WTC11 (cell line): ENCODE data around the gene CDX1. TPM values are rescaled to one million over a fixed set of nuclear protein-coding genes. Genes with fewer than 3 reads are reported as not detected.

Experiments used
- ATAC-seq: fragments of 200-7000 bp; cut with Tn5 transposase; 2 replicates; pipeline ENCODE4 v1.10.0; 2021; ENCODE audit warnings: mild to moderate bottlenecking, moderate library complexity
- CTCF ChIA-PET: fragments of 300-600 bp; sonication (Branson Sonifier 250); formaldehyde crosslinking; loops from one replicate; lab custom pipeline; 2021; ENCODE audit warnings: antibody characterized with exemption; lab: Charles Lee
- POLR2A ChIA-PET: fragments of 350-600 bp; sonication (Branson Sonifier 250); formaldehyde crosslinking; loops from one replicate; lab custom pipeline; 2021; ENCODE audit warnings: antibody characterized with exemption; lab: Charles Lee
- DNase-seq: peaks from one replicate; pipeline ENCODE4 v3.0.0; 2021; ENCODE audit warnings: low spot score
- H3K27ac Mint-ChIP-seq: 2 replicates; pipeline ENCODE4 v1.8.0; 2021; ENCODE audit warnings: mixed read lengths
- H3K27me3 Mint-ChIP-seq: 2 replicates; pipeline ENCODE4 v1.8.0; 2021; ENCODE audit warnings: low read depth, mild to moderate bottlenecking, moderate library complexity, mixed read lengths
- H3K36me3 Mint-ChIP-seq: 2 replicates; pipeline ENCODE4 v1.8.0; 2021; ENCODE audit warnings: mixed read lengths
- H3K4me1 Mint-ChIP-seq: 2 replicates; pipeline ENCODE4 v1.8.0; 2022; ENCODE audit warnings: mixed read lengths
- H3K4me3 Mint-ChIP-seq: 2 replicates; pipeline ENCODE4 v1.8.0; 2021; ENCODE audit warnings: mild to moderate bottlenecking, moderate library complexity, mixed read lengths
- H3K9me3 Mint-ChIP-seq: 2 replicates; pipeline ENCODE4 v1.8.0; 2021; ENCODE audit warnings: mixed read lengths
- CBFB ChIP-seq: sonication (generic); formaldehyde crosslinking; IDR thresholded peaks from 2 replicates; pipeline ENCODE4 v1.8.1; 2022; ENCODE audit warnings: mild to moderate bottlenecking, low read depth, missing genetic modification reagents
- ETV6 ChIP-seq: sonication (generic); formaldehyde crosslinking; IDR thresholded peaks from 2 replicates; pipeline ENCODE4 v1.8.1; 2022; ENCODE audit warnings: mild to moderate bottlenecking, missing genetic modification reagents
- GABPB1 ChIP-seq: sonication (generic); formaldehyde crosslinking; IDR thresholded peaks from 2 replicates; pipeline ENCODE4 v1.8.1; 2023; ENCODE audit warnings: mild to moderate bottlenecking, missing genetic modification reagents
- MYBL2 ChIP-seq: sonication (generic); formaldehyde crosslinking; IDR thresholded peaks from 2 replicates; pipeline ENCODE4 v1.8.1; 2023; ENCODE audit warnings: mild to moderate bottlenecking, moderate library complexity, missing genetic modification reagents
- PRRX2 ChIP-seq: fragments of 250-450 bp; sonication (Bioruptor Pico); IDR thresholded peaks from 2 replicates; pipeline ENCODE4 v1.8.0; 2021; ENCODE audit warnings: mild to moderate bottlenecking
- SMAD4 ChIP-seq: sonication (generic); formaldehyde crosslinking; IDR thresholded peaks from 2 replicates; pipeline ENCODE4 v1.8.0; 2022; ENCODE audit warnings: mild to moderate bottlenecking, missing genetic modification reagents
- ZBTB21 ChIP-seq: sonication (generic); formaldehyde crosslinking; IDR thresholded peaks from 2 replicates; pipeline ENCODE4 v1.8.1; 2023; ENCODE audit warnings: mild to moderate bottlenecking, missing genetic modification reagents, borderline replicate concordance
- ZNF396 ChIP-seq: fragments of 250-450 bp; sonication (Bioruptor Pico); IDR thresholded peaks from 2 replicates; pipeline ENCODE4 v1.8.0; 2021; ENCODE audit warnings: mild to moderate bottlenecking, moderate library complexity, borderline replicate concordance
- total RNA-seq: library from RNA; stranded (reverse); gene quantifications from 3 replicates; pipeline ENCODE4 v1.2.3, GENCODE V29; 2021
- TF ChIP-seq, protein P1 (sequence below): sonication (generic); formaldehyde crosslinking; IDR thresholded peaks from 2 replicates; pipeline ENCODE4 v1.8.0; 2022; ENCODE audit warnings: mild to moderate bottlenecking, missing genetic modification reagents
- TF ChIP-seq, protein P2 (sequence below): sonication (generic); formaldehyde crosslinking; IDR thresholded peaks from 2 replicates; pipeline ENCODE4 v1.8.1; 2022; ENCODE audit warnings: missing genetic modification reagents, borderline replicate concordance
- TF ChIP-seq, protein P3 (sequence below): sonication (generic); formaldehyde crosslinking; IDR thresholded peaks from 2 replicates; pipeline ENCODE4 v1.8.1; 2023; ENCODE audit warnings: mild to moderate bottlenecking, missing genetic modification reagents, borderline replicate concordance
- TF ChIP-seq, protein P4 (sequence below): fragments of 250-450 bp; sonication (Bioruptor Pico); IDR thresholded peaks from 2 replicates; pipeline ENCODE4 v1.9.0; 2021; ENCODE audit warnings: mild to moderate bottlenecking
- TF ChIP-seq, protein P5 (sequence below): sonication (generic); formaldehyde crosslinking; conservative IDR thresholded peaks from 2 replicates; pipeline ENCODE4 v1.8.1; 2022; ENCODE audit warnings: mild to moderate bottlenecking, missing genetic modification reagents
- TF ChIP-seq, protein P6 (sequence below): sonication (generic); formaldehyde crosslinking; IDR thresholded peaks from 2 replicates; pipeline ENCODE4 v1.8.1; 2023; ENCODE audit warnings: mild to moderate bottlenecking, moderate library complexity, missing genetic modification reagents
- TF ChIP-seq, protein P7 (sequence below): sonication (generic); formaldehyde crosslinking; IDR thresholded peaks from 2 replicates; pipeline ENCODE4 v1.8.0; 2022; ENCODE audit warnings: mild to moderate bottlenecking, missing genetic modification reagents
- TF ChIP-seq, protein P8 (sequence below): fragments of 250-450 bp; sonication (Bioruptor Pico); IDR thresholded peaks from 2 replicates; pipeline ENCODE4 v1.9.0; 2021; ENCODE audit warnings: mild to moderate bottlenecking, borderline replicate concordance

Gene CDX1
- total RNA-seq, 1 experiment from 2014 or later = 0.13 TPM

DNA sequence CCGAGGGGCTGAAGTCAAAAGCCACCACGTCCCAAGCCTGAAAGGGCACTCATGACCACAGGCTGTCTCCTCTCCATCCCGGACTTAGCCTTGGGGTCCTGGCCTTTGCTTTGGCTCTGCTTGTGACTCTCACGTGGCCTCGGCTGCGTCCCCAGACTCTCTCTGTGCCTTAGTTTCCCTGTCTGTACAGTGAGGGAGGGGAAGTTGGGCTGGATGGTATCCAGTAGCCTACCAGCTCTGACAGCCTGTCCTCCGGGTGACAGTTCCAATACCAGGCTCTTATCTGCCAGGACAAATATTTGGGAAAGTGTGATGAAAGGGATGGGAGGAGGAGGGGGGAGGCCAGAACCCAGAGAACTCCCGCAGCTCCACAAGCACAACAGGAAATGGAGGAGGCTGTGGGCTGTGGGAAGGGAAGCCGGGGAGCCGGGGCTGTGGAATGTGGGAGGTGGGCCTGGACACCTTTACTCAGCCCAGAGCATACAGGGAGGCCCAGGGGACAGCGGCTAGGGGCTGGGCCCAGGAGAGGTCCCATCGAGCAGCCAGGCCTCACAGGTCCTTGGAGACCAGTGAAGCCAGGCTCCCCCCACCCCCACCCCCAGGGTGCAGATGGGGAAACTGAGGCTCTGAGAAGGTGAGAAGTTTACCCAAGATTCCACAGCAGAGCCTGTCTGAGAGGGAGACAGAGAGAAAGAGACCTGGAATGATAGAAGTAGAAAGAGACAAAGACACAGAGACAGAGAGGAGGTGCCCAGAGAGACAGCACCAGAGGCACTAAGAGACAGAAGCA lies 29.2 kb upstream of the CDX1 start:
- peaks cover 18% of the 10 kb centered on the region for H3K27me3 Mint-ChIP-seq
- H3K27ac Mint-ChIP-seq = peak overlapping the region; percentile 29; the same call in 1 of the 2 replicates
- H3K4me1 Mint-ChIP-seq = peaks cover 50% of the 10 kb centered on the region
- POLR2A ChIA-PET = interaction anchor here (1.1 kb wide), 1 partner anchor 38 kb away, joined by 3 read pairs; no protein-coding TSS in a partner anchor
- peak; percentile 54 for DNase-seq
- peak overlapping the region; percentile 14; the same call in 1 of the 2 replicates for H3K4me3 Mint-ChIP-seq
- ATAC-seq = peak; percentile 60
- CTCF ChIA-PET = interaction anchor here (0.7 to 2.8 kb wide), 12 partner anchors 11 to 81 kb away, joined by 3 to 11 read pairs (median 4); partner anchors contain the start of gene PDGFRB
- TF ChIP-seq, protein P1, sequence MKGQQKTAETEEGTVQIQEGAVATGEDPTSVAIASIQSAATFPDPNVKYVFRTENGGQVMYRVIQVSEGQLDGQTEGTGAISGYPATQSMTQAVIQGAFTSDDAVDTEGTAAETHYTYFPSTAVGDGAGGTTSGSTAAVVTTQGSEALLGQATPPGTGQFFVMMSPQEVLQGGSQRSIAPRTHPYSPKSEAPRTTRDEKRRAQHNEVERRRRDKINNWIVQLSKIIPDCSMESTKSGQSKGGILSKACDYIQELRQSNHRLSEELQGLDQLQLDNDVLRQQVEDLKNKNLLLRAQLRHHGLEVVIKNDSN = no peak
- TF ChIP-seq MYBL2 (CRISPR knock-in tag) (no peak), GABPB1 (CRISPR knock-in tag) (peak; percentile 91), SMAD4 (CRISPR knock-in tag) (no peak)
- TF ChIP-seq, protein P2, sequence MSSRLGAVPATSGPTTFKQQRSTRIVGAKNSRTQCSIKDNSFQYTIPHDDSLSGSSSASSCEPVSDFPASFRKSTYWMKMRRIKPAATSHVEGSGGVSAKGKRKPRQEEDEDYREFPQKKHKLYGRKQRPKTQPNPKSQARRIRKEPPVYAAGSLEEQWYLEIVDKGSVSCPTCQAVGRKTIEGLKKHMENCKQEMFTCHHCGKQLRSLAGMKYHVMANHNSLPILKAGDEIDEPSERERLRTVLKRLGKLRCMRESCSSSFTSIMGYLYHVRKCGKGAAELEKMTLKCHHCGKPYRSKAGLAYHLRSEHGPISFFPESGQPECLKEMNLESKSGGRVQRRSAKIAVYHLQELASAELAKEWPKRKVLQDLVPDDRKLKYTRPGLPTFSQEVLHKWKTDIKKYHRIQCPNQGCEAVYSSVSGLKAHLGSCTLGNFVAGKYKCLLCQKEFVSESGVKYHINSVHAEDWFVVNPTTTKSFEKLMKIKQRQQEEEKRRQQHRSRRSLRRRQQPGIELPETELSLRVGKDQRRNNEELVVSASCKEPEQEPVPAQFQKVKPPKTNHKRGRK (CRISPR knock-in tag) = no peak
- H3K36me3 Mint-ChIP-seq = no peaks in the 10 kb centered on the region
- no peaks in the 10 kb centered on the region for H3K9me3 Mint-ChIP-seq

DNA sequence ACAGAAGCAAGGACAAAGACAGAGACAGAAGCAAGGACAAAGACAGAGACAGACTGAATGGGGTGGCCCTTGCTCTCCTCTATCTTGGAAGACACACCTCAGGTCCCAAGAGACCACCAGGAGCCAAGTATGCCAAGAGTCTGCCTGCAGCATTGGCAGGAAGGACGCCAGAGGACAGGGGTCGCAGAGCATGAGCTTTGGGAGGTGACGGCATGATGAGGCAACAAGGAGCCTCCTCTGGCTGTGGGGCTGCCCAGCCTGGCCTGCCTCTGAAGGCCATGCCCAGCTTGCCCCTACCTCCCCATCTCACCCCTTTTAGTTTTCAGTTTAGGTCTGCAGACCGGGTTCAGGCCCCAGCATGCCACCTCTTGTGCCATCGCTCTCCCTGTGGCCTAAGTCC lies 28.6 kb upstream of the CDX1 start:
- DNase-seq = no peak
- Mint-ChIP-seq H3K4me1 (peaks cover 51% of the 10 kb centered on the region), H3K4me3 (peak overlapping the region; percentile 14; the same call in 1 of the 2 replicates), H3K36me3 (no peaks in the 10 kb centered on the region), H3K9me3 (no peaks in the 10 kb centered on the region), H3K27me3 (peaks cover 12% of the 10 kb centered on the region), H3K27ac (peak overlapping the region; percentile 13; the same call in 1 of the 2 replicates)
- CTCF ChIA-PET = interaction anchor here (0.7 to 3.7 kb wide), 11 partner anchors 16 to 165 kb away, joined by 3 to 16 read pairs (median 4); partner anchors contain the start of genes ARSI and PDGFRB
- TF ChIP-seq CBFB (CRISPR knock-in tag) = no peak
- TF ChIP-seq PRRX2 (CRISPR knock-in tag) = no peak
- TF ChIP-seq, protein P3, sequence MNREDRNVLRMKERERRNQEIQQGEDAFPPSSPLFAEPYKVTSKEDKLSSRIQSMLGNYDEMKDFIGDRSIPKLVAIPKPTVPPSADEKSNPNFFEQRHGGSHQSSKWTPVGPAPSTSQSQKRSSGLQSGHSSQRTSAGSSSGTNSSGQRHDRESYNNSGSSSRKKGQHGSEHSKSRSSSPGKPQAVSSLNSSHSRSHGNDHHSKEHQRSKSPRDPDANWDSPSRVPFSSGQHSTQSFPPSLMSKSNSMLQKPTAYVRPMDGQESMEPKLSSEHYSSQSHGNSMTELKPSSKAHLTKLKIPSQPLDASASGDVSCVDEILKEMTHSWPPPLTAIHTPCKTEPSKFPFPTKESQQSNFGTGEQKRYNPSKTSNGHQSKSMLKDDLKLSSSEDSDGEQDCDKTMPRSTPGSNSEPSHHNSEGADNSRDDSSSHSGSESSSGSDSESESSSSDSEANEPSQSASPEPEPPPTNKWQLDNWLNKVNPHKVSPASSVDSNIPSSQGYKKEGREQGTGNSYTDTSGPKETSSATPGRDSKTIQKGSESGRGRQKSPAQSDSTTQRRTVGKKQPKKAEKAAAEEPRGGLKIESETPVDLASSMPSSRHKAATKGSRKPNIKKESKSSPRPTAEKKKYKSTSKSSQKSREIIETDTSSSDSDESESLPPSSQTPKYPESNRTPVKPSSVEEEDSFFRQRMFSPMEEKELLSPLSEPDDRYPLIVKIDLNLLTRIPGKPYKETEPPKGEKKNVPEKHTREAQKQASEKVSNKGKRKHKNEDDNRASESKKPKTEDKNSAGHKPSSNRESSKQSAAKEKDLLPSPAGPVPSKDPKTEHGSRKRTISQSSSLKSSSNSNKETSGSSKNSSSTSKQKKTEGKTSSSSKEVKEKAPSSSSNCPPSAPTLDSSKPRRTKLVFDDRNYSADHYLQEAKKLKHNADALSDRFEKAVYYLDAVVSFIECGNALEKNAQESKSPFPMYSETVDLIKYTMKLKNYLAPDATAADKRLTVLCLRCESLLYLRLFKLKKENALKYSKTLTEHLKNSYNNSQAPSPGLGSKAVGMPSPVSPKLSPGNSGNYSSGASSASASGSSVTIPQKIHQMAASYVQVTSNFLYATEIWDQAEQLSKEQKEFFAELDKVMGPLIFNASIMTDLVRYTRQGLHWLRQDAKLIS (CRISPR knock-in tag) = no peak
- TF ChIP-seq ETV6 (CRISPR knock-in tag) = no peak
- TF ChIP-seq, protein P4, sequence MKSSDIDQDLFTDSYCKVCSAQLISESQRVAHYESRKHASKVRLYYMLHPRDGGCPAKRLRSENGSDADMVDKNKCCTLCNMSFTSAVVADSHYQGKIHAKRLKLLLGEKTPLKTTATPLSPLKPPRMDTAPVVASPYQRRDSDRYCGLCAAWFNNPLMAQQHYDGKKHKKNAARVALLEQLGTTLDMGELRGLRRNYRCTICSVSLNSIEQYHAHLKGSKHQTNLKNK (CRISPR knock-in tag) = no peak
- TF ChIP-seq GABPB1 (CRISPR knock-in tag) = no peak
- no peak for TF ChIP-seq ZNF396
- no peak for TF ChIP-seq ZBTB21
- TF ChIP-seq, protein P5, sequence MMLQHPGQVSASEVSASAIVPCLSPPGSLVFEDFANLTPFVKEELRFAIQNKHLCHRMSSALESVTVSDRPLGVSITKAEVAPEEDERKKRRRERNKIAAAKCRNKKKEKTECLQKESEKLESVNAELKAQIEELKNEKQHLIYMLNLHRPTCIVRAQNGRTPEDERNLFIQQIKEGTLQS (CRISPR knock-in tag) = no peak
- TF ChIP-seq, protein P6, sequence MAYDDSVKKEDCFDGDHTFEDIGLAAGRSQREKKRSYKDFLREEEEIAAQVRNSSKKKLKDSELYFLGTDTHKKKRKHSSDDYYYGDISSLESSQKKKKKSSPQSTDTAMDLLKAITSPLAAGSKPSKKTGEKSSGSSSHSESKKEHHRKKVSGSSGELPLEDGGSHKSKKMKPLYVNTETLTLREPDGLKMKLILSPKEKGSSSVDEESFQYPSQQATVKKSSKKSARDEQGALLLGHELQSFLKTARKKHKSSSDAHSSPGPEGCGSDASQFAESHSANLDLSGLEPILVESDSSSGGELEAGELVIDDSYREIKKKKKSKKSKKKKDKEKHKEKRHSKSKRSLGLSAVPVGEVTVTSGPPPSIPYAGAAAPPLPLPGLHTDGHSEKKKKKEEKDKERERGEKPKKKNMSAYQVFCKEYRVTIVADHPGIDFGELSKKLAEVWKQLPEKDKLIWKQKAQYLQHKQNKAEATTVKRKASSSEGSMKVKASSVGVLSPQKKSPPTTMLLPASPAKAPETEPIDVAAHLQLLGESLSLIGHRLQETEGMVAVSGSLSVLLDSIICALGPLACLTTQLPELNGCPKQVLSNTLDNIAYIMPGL (CRISPR knock-in tag) = no peak
- TF ChIP-seq, protein P7, sequence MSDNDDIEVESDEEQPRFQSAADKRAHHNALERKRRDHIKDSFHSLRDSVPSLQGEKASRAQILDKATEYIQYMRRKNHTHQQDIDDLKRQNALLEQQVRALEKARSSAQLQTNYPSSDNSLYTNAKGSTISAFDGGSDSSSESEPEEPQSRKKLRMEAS (CRISPR knock-in tag) = no peak
- TF ChIP-seq, protein P8, sequence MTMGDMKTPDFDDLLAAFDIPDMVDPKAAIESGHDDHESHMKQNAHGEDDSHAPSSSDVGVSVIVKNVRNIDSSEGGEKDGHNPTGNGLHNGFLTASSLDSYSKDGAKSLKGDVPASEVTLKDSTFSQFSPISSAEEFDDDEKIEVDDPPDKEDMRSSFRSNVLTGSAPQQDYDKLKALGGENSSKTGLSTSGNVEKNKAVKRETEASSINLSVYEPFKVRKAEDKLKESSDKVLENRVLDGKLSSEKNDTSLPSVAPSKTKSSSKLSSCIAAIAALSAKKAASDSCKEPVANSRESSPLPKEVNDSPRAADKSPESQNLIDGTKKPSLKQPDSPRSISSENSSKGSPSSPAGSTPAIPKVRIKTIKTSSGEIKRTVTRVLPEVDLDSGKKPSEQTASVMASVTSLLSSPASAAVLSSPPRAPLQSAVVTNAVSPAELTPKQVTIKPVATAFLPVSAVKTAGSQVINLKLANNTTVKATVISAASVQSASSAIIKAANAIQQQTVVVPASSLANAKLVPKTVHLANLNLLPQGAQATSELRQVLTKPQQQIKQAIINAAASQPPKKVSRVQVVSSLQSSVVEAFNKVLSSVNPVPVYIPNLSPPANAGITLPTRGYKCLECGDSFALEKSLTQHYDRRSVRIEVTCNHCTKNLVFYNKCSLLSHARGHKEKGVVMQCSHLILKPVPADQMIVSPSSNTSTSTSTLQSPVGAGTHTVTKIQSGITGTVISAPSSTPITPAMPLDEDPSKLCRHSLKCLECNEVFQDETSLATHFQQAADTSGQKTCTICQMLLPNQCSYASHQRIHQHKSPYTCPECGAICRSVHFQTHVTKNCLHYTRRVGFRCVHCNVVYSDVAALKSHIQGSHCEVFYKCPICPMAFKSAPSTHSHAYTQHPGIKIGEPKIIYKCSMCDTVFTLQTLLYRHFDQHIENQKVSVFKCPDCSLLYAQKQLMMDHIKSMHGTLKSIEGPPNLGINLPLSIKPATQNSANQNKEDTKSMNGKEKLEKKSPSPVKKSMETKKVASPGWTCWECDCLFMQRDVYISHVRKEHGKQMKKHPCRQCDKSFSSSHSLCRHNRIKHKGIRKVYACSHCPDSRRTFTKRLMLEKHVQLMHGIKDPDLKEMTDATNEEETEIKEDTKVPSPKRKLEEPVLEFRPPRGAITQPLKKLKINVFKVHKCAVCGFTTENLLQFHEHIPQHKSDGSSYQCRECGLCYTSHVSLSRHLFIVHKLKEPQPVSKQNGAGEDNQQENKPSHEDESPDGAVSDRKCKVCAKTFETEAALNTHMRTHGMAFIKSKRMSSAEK = no peak
- POLR2A ChIA-PET = no interaction called here
- ATAC-seq = no peak
